ENCODE results near the gene LXN.

Gene LXN

DNA sequence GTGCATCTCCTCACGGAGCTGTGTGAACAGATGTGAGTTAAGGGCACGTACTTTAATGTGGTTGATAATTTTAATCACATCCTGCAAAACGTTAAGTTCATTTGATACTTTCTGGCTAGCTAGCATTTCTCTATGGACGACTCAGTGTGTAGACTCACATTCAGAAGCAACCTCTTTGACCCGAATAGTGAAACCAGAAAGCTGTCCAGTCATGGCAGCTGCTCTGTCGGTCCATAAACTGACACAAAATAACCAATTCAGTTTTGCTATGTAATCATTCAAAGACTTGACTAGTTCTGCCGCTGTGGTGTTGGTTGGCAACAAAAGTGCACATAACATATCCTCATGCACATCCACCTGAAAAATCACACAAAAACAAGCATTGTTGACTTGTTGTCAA is 31.8 kb downstream of the LXN start:
- Histone ChIP-seq H3K9me3 (ENCODE audit: low read length) (no peaks in the 10 kb centered on the region), H3K27me3 (ENCODE audit: control insufficient read depth in 1 of 2, insufficient read depth in 2 of 2, low read length in 2 of 2) (no peaks in the 10 kb centered on the region), H3K9ac (ENCODE audit: low read length) (no peak overlapping the region), H3K36me3 (ENCODE audit: insufficient read depth, low read length) (no peaks in the 10 kb centered on the region), H3K4me1 (ENCODE audit: insufficient read depth, low read length) (peaks cover 4% of the 10 kb centered on the region), H3K4me3 (ENCODE audit: low read depth in 1 of 2, low read length in 2 of 2) (no peak overlapping the region), H3K27ac (ENCODE audit: low read depth, low read length) (no peak overlapping the region)

DNA sequence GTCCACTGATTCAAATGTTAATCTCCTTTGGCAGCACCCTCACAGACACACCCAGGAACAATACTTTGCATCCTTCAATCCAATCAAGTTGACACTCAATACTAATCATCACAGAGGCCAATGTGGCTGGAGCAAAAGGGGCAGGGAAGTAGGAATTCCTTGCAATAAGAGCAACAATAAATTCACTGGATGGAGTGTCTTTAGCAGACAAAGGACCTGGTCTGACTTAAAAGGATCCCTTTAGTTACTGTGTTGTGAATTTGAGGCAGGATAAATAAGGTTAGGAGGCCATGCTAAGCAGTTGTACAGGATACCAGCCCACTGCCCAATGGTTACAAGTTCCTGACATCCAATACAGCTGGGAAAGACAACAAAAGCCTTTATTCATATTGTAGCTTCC is 40.5 kb downstream of the LXN start:
- no peaks in the 10 kb centered on the region for H3K4me1 ChIP-seq (ENCODE audit: insufficient read depth, low read length)
- no peak overlapping the region for H3K4me3 ChIP-seq (ENCODE audit: low read depth in 1 of 2, low read length in 2 of 2)
- no peak overlapping the region for H3K9ac ChIP-seq (ENCODE audit: low read length)
- H3K27me3 ChIP-seq (ENCODE audit: control insufficient read depth in 1 of 2, insufficient read depth in 2 of 2, low read length in 2 of 2), result no peaks in the 10 kb centered on the region
- H3K36me3 ChIP-seq (ENCODE audit: insufficient read depth, low read length), result no peaks in the 10 kb centered on the region
- no peak overlapping the region for H3K27ac ChIP-seq (ENCODE audit: low read depth, low read length)
- H3K9me3 ChIP-seq (ENCODE audit: low read length), result no peaks in the 10 kb centered on the region

DNA sequence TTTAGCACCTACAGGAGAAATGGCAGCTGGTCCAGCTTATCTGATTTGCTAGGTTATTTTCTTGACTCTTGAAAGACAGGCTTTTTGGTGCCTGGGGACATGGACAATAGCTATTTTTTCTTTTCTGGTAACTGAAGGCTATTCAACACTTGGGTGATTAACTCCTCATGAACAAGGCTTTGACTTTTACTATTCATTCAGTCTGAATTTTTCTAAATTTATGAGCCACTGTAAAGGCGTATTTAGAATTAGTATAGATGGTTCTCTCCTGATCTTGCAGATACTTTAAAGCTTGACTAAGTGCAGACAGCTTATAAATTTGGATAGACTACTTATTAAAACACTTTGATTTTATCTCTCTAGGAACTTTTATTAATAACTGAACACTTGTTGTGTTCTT is 46.6 kb downstream of the LXN start:
- Histone ChIP-seq H3K36me3 (ENCODE audit: insufficient read depth, low read length) (no peaks in the 10 kb centered on the region), H3K4me1 (ENCODE audit: insufficient read depth, low read length) (no peaks in the 10 kb centered on the region), H3K27ac (ENCODE audit: low read depth, low read length) (no peak overlapping the region), H3K9me3 (ENCODE audit: low read length) (no peaks in the 10 kb centered on the region), H3K4me3 (ENCODE audit: low read depth in 1 of 2, low read length in 2 of 2) (no peak overlapping the region), H3K27me3 (ENCODE audit: control insufficient read depth in 1 of 2, insufficient read depth in 2 of 2, low read length in 2 of 2) (no peaks in the 10 kb centered on the region), H3K9ac (ENCODE audit: low read length) (no peak overlapping the region)

DNA sequence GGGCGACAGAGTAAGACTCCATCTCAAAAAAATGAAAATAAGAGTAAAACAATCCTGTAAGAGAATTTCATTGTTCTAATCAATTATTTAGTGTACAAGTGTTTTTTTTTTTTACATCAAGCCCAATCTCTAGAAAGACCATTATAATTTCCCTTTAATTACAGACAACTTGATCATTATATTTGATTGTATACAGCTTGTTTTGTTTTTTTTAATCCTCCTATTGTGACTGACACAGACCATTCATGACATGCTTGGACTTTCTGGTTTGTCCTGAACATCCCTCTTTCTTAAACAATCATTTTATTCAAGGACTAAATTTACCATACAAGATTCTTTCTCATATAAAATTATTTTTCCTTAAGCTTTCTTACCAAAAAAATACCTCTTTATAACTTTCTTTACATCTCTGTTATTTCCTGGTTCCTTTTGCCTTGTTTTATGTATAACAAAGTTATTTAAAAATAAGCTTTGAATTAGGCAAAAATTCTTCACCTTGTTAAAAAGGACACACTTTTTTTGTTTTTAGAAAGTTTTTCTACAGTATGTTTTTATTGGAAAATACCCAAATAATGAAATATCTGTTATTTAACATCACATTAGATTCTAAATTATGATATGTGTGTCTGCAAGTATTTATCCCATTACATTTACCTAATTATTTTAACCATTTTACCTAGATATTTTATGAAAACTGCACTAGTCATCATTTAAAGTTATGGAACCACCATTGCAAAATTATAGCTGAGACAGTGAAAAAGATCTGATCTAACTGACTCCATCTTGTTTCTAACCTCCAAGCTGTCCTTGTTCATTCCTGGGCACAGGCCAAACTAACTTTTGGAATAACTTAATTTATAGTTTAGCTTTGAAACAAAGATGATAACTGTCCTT is 54.2 kb downstream of the LXN start:
- Histone ChIP-seq H3K27ac (ENCODE audit: low read depth, low read length) (no peak overlapping the region), H3K9me3 (ENCODE audit: low read length) (no peaks in the 10 kb centered on the region), H3K36me3 (ENCODE audit: insufficient read depth, low read length) (no peaks in the 10 kb centered on the region), H3K27me3 (ENCODE audit: control insufficient read depth in 1 of 2, insufficient read depth in 2 of 2, low read length in 2 of 2) (no peaks in the 10 kb centered on the region), H3K4me3 (ENCODE audit: low read depth in 1 of 2, low read length in 2 of 2) (no peak overlapping the region), H3K9ac (ENCODE audit: low read length) (no peak overlapping the region), H3K4me1 (ENCODE audit: insufficient read depth, low read length) (no peaks in the 10 kb centered on the region)

Measured in muscle layer of colon (tissue), 2 donors.